Neural cell (in vitro differentiated cells): ENCODE data around the gene KCNAB2. TPM values are rescaled to one million over a fixed set of nuclear protein-coding genes. Genes with fewer than 3 reads are reported as not detected.

Experiments used
- H2AFZ ChIP-seq: fragments of 200-600, 300-800 bp; sonication (generic), shearing (Covaris generic); 2 replicates; pipeline ENCODE4 v1.6.0; 2014; ENCODE audit warnings: low read depth, mild to moderate bottlenecking, antibody characterized with exemption, low read length, moderate library complexity
- H3F3A ChIP-seq: fragments of 200-600 bp; shearing (Covaris generic); 2 replicates; pipeline ENCODE4 v1.6.1; 2016; ENCODE audit warnings: mild to moderate bottlenecking, moderate library complexity, mixed read lengths, antibody characterized with exemption, low read length; ENCODE audit not compliant: insufficient read depth, poor library complexity, severe bottlenecking
- H3K27ac ChIP-seq: fragments of 200-600, 300-800 bp; sonication (generic), shearing (Covaris generic); 2 replicates; pipeline ENCODE4 v1.5.1; 2014; ENCODE audit warnings: mild to moderate bottlenecking, low read length, moderate library complexity
- H3K27me3 ChIP-seq: fragments of 300-800, 200-600 bp; sonication (generic), shearing (Covaris generic); 2 replicates; pipeline ENCODE4 v1.6.0; 2014; ENCODE audit warnings: mild to moderate bottlenecking, low read depth, low read length, moderate library complexity; ENCODE audit not compliant: insufficient read depth
- H3K36me3 ChIP-seq: fragments of 300-800, 200-600 bp; sonication (generic), shearing (Covaris generic); 2 replicates; pipeline ENCODE4 v1.5.1; 2014; ENCODE audit warnings: mild to moderate bottlenecking, antibody characterized with exemption, low read length, moderate library complexity; ENCODE audit not compliant: insufficient read depth
- H3K4me2 ChIP-seq: fragments of 300-800, 200-600 bp; sonication (generic), shearing (Covaris generic); 2 replicates; pipeline ENCODE4 v1.6.0; 2014; ENCODE audit warnings: mild to moderate bottlenecking, low read length
- H3K4me3 ChIP-seq: fragments of 300-800, 200-600 bp; sonication (generic), shearing (Covaris generic); 2 replicates; pipeline ENCODE4 v1.5.1; 2014; ENCODE audit warnings: mild to moderate bottlenecking, low read length, moderate library complexity
- H3K79me2 ChIP-seq: fragments of 200-600 bp; shearing (Covaris generic); replicated peaks from 2 replicates; pipeline ENCODE4 v1.6.0; 2014; ENCODE audit warnings: mild to moderate bottlenecking, low read length, moderate library complexity; ENCODE audit not compliant: insufficient read depth
- H3K9ac ChIP-seq: fragments of 300-800, 200-600 bp; sonication (generic), shearing (Covaris generic); 2 replicates; pipeline ENCODE4 v1.6.1; 2016; ENCODE audit warnings: mild to moderate bottlenecking, low read length, mixed read lengths
- H3K9me2 ChIP-seq: fragments of 200-600 bp; shearing (Covaris generic); 2 replicates; pipeline ENCODE4 v1.6.1; 2016; ENCODE audit warnings: mild to moderate bottlenecking, low read length, mixed read lengths; ENCODE audit not compliant: insufficient read depth
- H3K9me3 ChIP-seq: fragments of 200-600, 300-800 bp; sonication (generic), shearing (Covaris generic); 2 replicates; pipeline ENCODE4 v1.6.1; 2016; ENCODE audit warnings: mild to moderate bottlenecking, mixed run types, low read length, moderate library complexity, mixed read lengths
- H4K20me1 ChIP-seq: fragments of 200-600 bp; shearing (Covaris generic); 2 replicates; pipeline ENCODE4 v1.6.1; 2016; ENCODE audit warnings: mild to moderate bottlenecking, mixed run types; ENCODE audit not compliant: insufficient read depth
- CTCF ChIP-seq: fragments of 450-650 bp; IDR thresholded peaks from 2 replicates; pipeline ENCODE4 v1.5.1; 2014; ENCODE audit warnings: antibody characterized with exemption, mild to moderate bottlenecking, moderate library complexity; ENCODE audit not compliant: poor library complexity, severe bottlenecking
- EP300 ChIP-seq: fragments of 450-650 bp; conservative IDR thresholded peaks from 2 replicates; pipeline ENCODE4 v1.6.1; 2014; ENCODE audit warnings: antibody characterized with exemption, mild to moderate bottlenecking, moderate library complexity; ENCODE audit not compliant: poor library complexity, severe bottlenecking
- EZH2 ChIP-seq: fragments of 200-600, 300-800 bp; shearing (Covaris generic), sonication (generic); IDR thresholded peaks from 2 replicates; pipeline ENCODE4 v1.6.1; 2014; ENCODE audit warnings: antibody characterized with exemption, low read length, borderline replicate concordance, mild to moderate bottlenecking; ENCODE audit not compliant: insufficient read depth, poor library complexity, severe bottlenecking
- MXI1 ChIP-seq: fragments of 450-650 bp; conservative IDR thresholded peaks from 2 replicates; pipeline ENCODE4 v1.6.1; 2014; ENCODE audit warnings: antibody characterized with exemption, mild to moderate bottlenecking; ENCODE audit not compliant: poor library complexity, severe bottlenecking
- POLR2AphosphoS5 ChIP-seq: IDR thresholded peaks from 2 replicates; pipeline ENCODE4 v1.6.1; 2012
- RAD21 ChIP-seq: fragments of 450-650 bp; conservative IDR thresholded peaks from 2 replicates; pipeline ENCODE4 v1.6.1; 2014; ENCODE audit warnings: antibody characterized with exemption, mild to moderate bottlenecking, moderate library complexity
- REST ChIP-seq: IDR thresholded peaks from 2 replicates; pipeline ENCODE4 v1.6.1; 2012; ENCODE audit warnings: borderline replicate concordance
- SMC3 ChIP-seq: fragments of 450-650 bp; conservative IDR thresholded peaks from 2 replicates; pipeline ENCODE4 v1.6.1; 2014; ENCODE audit warnings: antibody characterized with exemption, mild to moderate bottlenecking, moderate library complexity; ENCODE audit not compliant: poor library complexity
- TAF1 ChIP-seq: IDR thresholded peaks from 2 replicates; pipeline ENCODE4 v1.6.1; 2012; ENCODE audit warnings: low read depth
- polyA plus RNA-seq: library from polyadenylated mRNA; depleted of rRNA; stranded (reverse); fragments of >200 nt; gene quantifications from 2 replicates; pipeline ENCODE4 v1.2.3, GENCODE V29; 2014

The KCNAB2 gene
- polyA plus RNA-seq, 1 donor from 2014 or later: 11.7 TPM

GRCh38 chr1:6086358-6086757, 40.7 kb downstream of the KCNAB2 start:
- Histone ChIP-seq H3K27me3 (no peaks in the 10 kb centered on the region), H3K27ac (no peak overlapping the region), H4K20me1 (no peaks in the 10 kb centered on the region), H3K4me2 (no peak overlapping the region), H3K4me3 (no peak overlapping the region), H3K79me2 (no peaks in the 10 kb centered on the region), H2AFZ (no peak overlapping the region), H3K9ac (no peak overlapping the region), H3K9me2 (no peaks in the 10 kb centered on the region), H3K36me3 (no peaks in the 10 kb centered on the region), H3K9me3 (no peaks in the 10 kb centered on the region), H3F3A (peaks cover 3% of the 10 kb centered on the region)
- TF ChIP-seq CTCF (no peak), REST (no peak), TAF1 (no peak), EZH2 (no peak), MXI1 (no peak), RAD21 (no peak), EP300 (no peak), SMC3 (no peak), POLR2AphosphoS5 (no peak)

GRCh38 chr1:6086762-6087376, 41.2 kb downstream of the KCNAB2 start:
- no peak overlapping the region for H3K9ac ChIP-seq
- H3K9me2 ChIP-seq: no peaks in the 10 kb centered on the region
- H3K4me3 ChIP-seq: no peak overlapping the region
- H3F3A ChIP-seq: peaks cover 3% of the 10 kb centered on the region
- no peak overlapping the region for H3K4me2 ChIP-seq
- H2AFZ ChIP-seq: no peak overlapping the region
- no peaks in the 10 kb centered on the region for H3K9me3 ChIP-seq
- H3K36me3 ChIP-seq: no peaks in the 10 kb centered on the region
- TF ChIP-seq REST (no peak), EP300 (no peak), MXI1 (no peak), CTCF (no peak), TAF1 (no peak), SMC3 (no peak), RAD21 (no peak), EZH2 (no peak), POLR2AphosphoS5 (no peak)
- no peaks in the 10 kb centered on the region for H4K20me1 ChIP-seq
- H3K27me3 ChIP-seq: no peaks in the 10 kb centered on the region
- no peaks in the 10 kb centered on the region for H3K79me2 ChIP-seq
- no peak overlapping the region for H3K27ac ChIP-seq
